Activated T-cell treated with anti-CD3 and anti-CD28 coated beads, Interleukin-2, amount 50 U/mL, for 48 hours (primary cell): ENCODE measurements around the gene SLC13A1.
"Not testable (repeated sequence)": the region's sequence is repeated elsewhere in the genome, so short reads cannot be mapped to it uniquely, and the experiment has no call there.

Experiments
- DNase-seq, 2 experiments: peaks; one replicate each; pipeline ENCODE4 v3.0.0-alpha.2; 2020

Gene SLC13A1

GRCh38 chr7:123125231-123125630 is 74.5 kb downstream of the SLC13A1 start:
- DNase-seq, result no peak

GRCh38 chr7:123122916-123123315 is 76.9 kb downstream of the SLC13A1 start:
- DNase-seq, result no peak

- DNase-seq, result no peak
Observed at GRCh38 chr7:123120286-123120685, 79.5 kb downstream of the SLC13A1 start.

GRCh38 chr7:123115331-123115730 is 84.4 kb downstream of the SLC13A1 start:
- DNase-seq, result no peak

GRCh38 chr7:123114288-123114687 is 85.5 kb downstream of the SLC13A1 start:
- DNase-seq, result no peak

GRCh38 chr7:123112833-123113232 is 86.9 kb downstream of the SLC13A1 start:
- DNase-seq, result no peak

- DNase-seq, result no peak
Observed at GRCh38 chr7:123099712-123100111, 100.1 kb downstream of the SLC13A1 start.

- DNase-seq, result no peak
Observed at GRCh38 chr7:123096976-123097375, 102.8 kb downstream of the SLC13A1 start.

- no peak for DNase-seq
Observed at GRCh38 chr7:123096434-123096833, 103.3 kb downstream of the SLC13A1 start.

- DNase-seq, result no peak
Observed at GRCh38 chr7:123090456-123090855, 109.3 kb downstream of the SLC13A1 start.

- DNase-seq, result not testable (repeated sequence)
Observed at GRCh38 chr7:123086910-123087309, 112.9 kb downstream of the SLC13A1 start.

GRCh38 chr7:123084861-123085260 is 114.9 kb downstream of the SLC13A1 start:
- DNase-seq, result not testable (repeated sequence)

- no peak for DNase-seq
Observed at GRCh38 chr7:123079021-123079420, 120.7 kb downstream of the SLC13A1 start.

GRCh38 chr7:123075838-123076467 is 123.8 kb downstream of the SLC13A1 start:
- no peak for DNase-seq

GRCh38 chr7:123070702-123071286 is 129.0 kb downstream of the SLC13A1 start:
- DNase-seq, result no peak

GRCh38 chr7:123067814-123068213 is 132.0 kb downstream of the SLC13A1 start:
- no peak for DNase-seq
